C4-2B (cell line): ENCODE results near the gene EPHB2.

ENCODE experiments used
- CTCF ChIP-seq: fragments of 450-650 bp; conservative IDR thresholded peaks from 2 replicates; pipeline ENCODE4 v1.5.1; 2017; ENCODE audit warnings: mild to moderate bottlenecking
- ZFX ChIP-seq: fragments of 450-650 bp; IDR thresholded peaks from 2 replicates; pipeline ENCODE4 v1.6.1; 2017

GRCh38 chr1:22774833-22775182 is 64.2 kb downstream of the EPHB2 start:
- TF ChIP-seq CTCF = no peak
- TF ChIP-seq ZFX = no peak
